K562 (cell line): Measurements from ENCODE around the gene PGS1. TPM values are rescaled to one million over a fixed set of nuclear protein-coding genes. Genes with fewer than 3 reads are reported as not detected.

Experiments used
- MAFK ChIP-seq: IDR thresholded peaks from 2 replicates; pipeline ENCODE4 v1.6.1; 2011; ENCODE audit warnings: low read length, improper control_type of control experiment
- MAZ ChIP-seq, 2 experiments: fragments of 450-650 bp in 1 of 2; sonication (generic) in 1 of 2; formaldehyde crosslinking; IDR thresholded peaks in 1 of 2; conservative IDR thresholded peaks in 1 of 2; 2 replicates each; pipeline versions ENCODE4 v1.4.0 to v1.5.0; 2020; ENCODE audit warnings: mild to moderate bottlenecking in 1 of 2, missing genetic modification reagents in 1 of 2
- NONO ChIP-seq, 2 experiments: fragments of 200-400 bp in 1 of 2; fragments of 450-650 bp in 1 of 2; formaldehyde crosslinking in 1 of 2; IDR thresholded peaks; 2 replicates each; pipeline ENCODE4 v1.6.1; 2017; ENCODE audit warnings: low read depth in 2 of 2, mild to moderate bottlenecking in 2 of 2, moderate library complexity in 2 of 2, low read length in 1 of 2
- NRF1 ChIP-seq, 2 experiments: fragments of 450-650 bp; IDR thresholded peaks in 1 of 2; conservative IDR thresholded peaks in 1 of 2; 2 replicates each; pipeline ENCODE4 v1.6.1; 2014; ENCODE audit warnings: mild to moderate bottlenecking in 2 of 2
- RB1 ChIP-seq: fragments of 450-650 bp; IDR thresholded peaks from 2 replicates; pipeline ENCODE4 v1.6.1; 2017; ENCODE audit warnings: low read depth, mild to moderate bottlenecking
- TEAD1 ChIP-seq, 2 experiments: fragments of 450-650 bp in 1 of 2; sonication (generic) in 1 of 2; formaldehyde crosslinking; IDR thresholded peaks; 2 replicates each; pipeline versions ENCODE4 v1.4.0 to v1.8.0; 2020 to 2022; ENCODE audit warnings: mild to moderate bottlenecking in 2 of 2, missing genetic modification reagents in 1 of 2
- ZFP36 ChIP-seq: fragments of 150-350 bp; IDR thresholded peaks from 2 replicates; pipeline ENCODE4 v1.6.1; 2018; ENCODE audit warnings: low read length, low read depth; ENCODE audit not compliant: partially characterized antibody
- polyA plus RNA-seq, 8 experiments: library from polyadenylated mRNA; depleted of rRNA in 4 of 8; stranded (reverse) in 5 of 8; unstranded in 3 of 8; fragments of >200 nt; fragmentation: Nextera tagmentation in 2 of 8; fragmentation: Illumina TruSeq in 1 of 8; extraction: Ambion mirVana in 2 of 8; extraction: Trizol in 1 of 8; gene quantifications; 2 replicates each; pipeline versions ENCODE4 v1.2.1 to v1.2.3, GENCODE V29; 2011 to 2014; ENCODE audit warnings: inconsistent platforms in 1 of 8, missing spikeins in 1 of 8
- total RNA-seq, 7 experiments: library from RNA; depleted of rRNA in 6 of 7; stranded (reverse); fragments of >200 nt in 6 of 7; fragmentation: Illumina TruSeq in 2 of 7; extraction: Trizol in 2 of 7; gene quantifications; 2 replicates each; pipeline versions ENCODE4 v1.2.1 to v1.2.3, GENCODE V29; 2011 to 2021; ENCODE audit warnings: low replicate concordance in 1 of 7
- TF ChIP-seq, protein P1 (sequence below): fragments of 450-650 bp; IDR thresholded peaks from 2 replicates; pipeline ENCODE4 v1.6.1; 2018; ENCODE audit warnings: mild to moderate bottlenecking, low read depth; ENCODE audit not compliant: partially characterized antibody
- TF ChIP-seq, protein P2 (sequence below), 2 experiments: fragments of 450-650 bp in 1 of 2; sonication (generic) in 1 of 2; formaldehyde crosslinking in 1 of 2; IDR thresholded peaks; 2 replicates each; pipeline versions ENCODE4 v1.7.1 to v1.9.0; 2016 to 2022; ENCODE audit warnings: inconsistent platforms in 1 of 2, mild to moderate bottlenecking in 1 of 2, missing genetic modification reagents in 1 of 2
- TF ChIP-seq, protein P3 (sequence below): sonication (generic); formaldehyde crosslinking; IDR thresholded peaks from 2 replicates; pipeline ENCODE4 v1.9.0; 2022; ENCODE audit warnings: mild to moderate bottlenecking, missing genetic modification reagents
- TF ChIP-seq, protein P4 (sequence below): sonication (generic); formaldehyde crosslinking; IDR thresholded peaks from 2 replicates; pipeline ENCODE4 v1.8.0; 2022; ENCODE audit warnings: missing genetic modification reagents, mild to moderate bottlenecking, moderate library complexity, borderline replicate concordance

The PGS1 gene
- total and polyA plus RNA-seq, 9 of the 15 experiments (the other 6 are each of a cell fraction or from before 2014, with no cell fraction given): 1.3 to 39.4 (median 22.3) TPM

DNA sequence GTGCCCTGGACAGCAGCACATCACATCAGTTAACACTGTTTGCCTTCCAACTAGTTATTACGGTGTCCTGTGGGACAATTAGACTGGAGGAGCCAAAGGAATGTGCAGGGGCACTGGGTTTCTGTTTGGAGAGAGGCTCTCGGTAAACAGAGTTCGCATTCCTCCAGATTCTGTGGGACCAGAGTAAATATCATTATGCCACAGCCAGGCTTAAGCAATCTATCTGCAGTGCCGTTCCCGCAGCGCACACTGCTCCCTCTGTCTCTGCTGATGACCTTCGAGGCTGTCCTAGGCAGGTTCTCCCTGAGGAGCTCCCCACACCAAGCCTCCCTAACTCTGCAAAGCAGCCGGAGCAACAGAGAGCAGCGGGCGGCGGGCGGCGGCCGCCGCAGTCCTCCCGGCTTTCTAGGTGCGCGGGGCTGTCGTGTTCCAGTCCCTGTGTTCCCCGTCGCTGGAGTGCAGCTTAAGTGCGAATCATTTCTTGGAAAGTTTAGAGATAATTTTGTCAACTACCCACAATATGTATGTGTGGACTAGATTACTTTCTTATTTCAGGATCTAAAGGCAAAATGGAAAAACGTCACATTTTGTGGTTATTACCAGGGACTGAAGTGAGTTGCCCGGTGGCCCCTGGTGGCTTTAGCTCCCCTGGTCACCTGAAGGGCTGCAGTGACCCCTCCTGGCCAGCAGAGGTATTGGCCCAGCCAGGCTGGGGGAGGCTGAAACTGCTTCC, 43.3 kb downstream of the PGS1 start (continued):
- TF ChIP-seq, protein P1, sequence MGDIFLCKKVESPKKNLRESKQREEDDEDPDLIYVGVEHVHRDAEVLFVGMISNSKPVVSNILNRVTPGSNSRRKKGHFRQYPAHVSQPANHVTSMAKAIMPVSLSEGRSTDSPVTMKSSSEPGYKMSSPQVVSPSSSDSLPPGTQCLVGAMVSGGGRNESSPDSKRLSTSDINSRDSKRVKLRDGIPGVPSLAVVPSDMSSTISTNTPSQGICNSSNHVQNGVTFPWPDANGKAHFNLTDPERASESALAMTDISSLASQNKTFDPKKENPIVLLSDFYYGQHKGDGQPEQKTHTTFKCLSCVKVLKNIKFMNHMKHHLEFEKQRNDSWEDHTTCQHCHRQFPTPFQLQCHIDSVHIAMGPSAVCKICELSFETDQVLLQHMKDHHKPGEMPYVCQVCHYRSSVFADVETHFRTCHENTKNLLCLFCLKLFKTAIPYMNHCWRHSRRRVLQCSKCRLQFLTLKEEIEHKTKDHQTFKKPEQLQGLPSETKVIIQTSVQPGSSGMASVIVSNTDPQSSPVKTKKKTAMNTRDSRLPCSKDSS: no peak
- TF ChIP-seq, protein P2, sequence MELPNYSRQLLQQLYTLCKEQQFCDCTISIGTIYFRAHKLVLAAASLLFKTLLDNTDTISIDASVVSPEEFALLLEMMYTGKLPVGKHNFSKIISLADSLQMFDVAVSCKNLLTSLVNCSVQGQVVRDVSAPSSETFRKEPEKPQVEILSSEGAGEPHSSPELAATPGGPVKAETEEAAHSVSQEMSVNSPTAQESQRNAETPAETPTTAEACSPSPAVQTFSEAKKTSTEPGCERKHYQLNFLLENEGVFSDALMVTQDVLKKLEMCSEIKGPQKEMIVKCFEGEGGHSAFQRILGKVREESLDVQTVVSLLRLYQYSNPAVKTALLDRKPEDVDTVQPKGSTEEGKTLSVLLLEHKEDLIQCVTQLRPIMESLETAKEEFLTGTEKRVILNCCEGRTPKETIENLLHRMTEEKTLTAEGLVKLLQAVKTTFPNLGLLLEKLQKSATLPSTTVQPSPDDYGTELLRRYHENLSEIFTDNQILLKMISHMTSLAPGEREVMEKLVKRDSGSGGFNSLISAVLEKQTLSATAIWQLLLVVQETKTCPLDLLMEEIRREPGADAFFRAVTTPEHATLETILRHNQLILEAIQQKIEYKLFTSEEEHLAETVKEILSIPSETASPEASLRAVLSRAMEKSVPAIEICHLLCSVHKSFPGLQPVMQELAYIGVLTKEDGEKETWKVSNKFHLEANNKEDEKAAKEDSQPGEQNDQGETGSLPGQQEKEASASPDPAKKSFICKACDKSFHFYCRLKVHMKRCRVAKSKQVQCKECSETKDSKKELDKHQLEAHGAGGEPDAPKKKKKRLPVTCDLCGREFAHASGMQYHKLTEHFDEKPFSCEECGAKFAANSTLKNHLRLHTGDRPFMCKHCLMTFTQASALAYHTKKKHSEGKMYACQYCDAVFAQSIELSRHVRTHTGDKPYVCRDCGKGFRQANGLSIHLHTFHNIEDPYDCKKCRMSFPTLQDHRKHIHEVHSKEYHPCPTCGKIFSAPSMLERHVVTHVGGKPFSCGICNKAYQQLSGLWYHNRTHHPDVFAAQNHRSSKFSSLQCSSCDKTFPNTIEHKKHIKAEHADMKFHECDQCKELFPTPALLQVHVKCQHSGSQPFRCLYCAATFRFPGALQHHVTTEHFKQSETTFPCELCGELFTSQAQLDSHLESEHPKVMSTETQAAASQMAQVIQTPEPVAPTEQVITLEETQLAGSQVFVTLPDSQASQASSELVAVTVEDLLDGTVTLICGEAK (IDR thresholded peaks at IDR 0.05): no peak
- TF ChIP-seq, protein P2 (CRISPR knock-in tag; IDR thresholded peaks at IDR 0.05): no peak
- TF ChIP-seq NONO (IDR thresholded peaks at IDR 0.05; ENCODE audit: low read depth in 2 of 2, low read length in 1 of 2) (peak in 1 of 2 experiments; percentile 75; a peak in 2 of 4 replicates), NRF1 (conservative IDR thresholded peaks at IDR 0.05 in 1 of 2, IDR thresholded peaks at IDR 0.05 in 1 of 2) (peak; percentile 56 to 62), TEAD1 (CRISPR knock-in tag; IDR thresholded peaks at IDR 0.05) (peak in 1 of 2 experiments; percentile 52; a peak in 1 of 4 replicates), MAFK (0 out of 2 replicates have a peak, but pooled peaks have one; percentile 37), MAZ (CRISPR knock-in tag; conservative IDR thresholded peaks at IDR 0.05 in 1 of 2, IDR thresholded peaks at IDR 0.05 in 1 of 2) (peak; percentile 24 to 80; a peak in 3 of 4 replicates), ZFP36 (no peak), RB1 (peak; percentile 61)
- TF ChIP-seq, protein P3, sequence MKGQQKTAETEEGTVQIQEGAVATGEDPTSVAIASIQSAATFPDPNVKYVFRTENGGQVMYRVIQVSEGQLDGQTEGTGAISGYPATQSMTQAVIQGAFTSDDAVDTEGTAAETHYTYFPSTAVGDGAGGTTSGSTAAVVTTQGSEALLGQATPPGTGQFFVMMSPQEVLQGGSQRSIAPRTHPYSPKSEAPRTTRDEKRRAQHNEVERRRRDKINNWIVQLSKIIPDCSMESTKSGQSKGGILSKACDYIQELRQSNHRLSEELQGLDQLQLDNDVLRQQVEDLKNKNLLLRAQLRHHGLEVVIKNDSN (CRISPR knock-in tag): peak; percentile 39; the same call in 1 of the 2 replicates
- TF ChIP-seq, protein P4, sequence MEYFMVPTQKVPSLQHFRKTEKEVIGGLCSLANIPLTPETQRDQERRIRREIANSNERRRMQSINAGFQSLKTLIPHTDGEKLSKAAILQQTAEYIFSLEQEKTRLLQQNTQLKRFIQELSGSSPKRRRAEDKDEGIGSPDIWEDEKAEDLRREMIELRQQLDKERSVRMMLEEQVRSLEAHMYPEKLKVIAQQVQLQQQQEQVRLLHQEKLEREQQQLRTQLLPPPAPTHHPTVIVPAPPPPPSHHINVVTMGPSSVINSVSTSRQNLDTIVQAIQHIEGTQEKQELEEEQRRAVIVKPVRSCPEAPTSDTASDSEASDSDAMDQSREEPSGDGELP (CRISPR knock-in tag): peak; percentile 81
